HuH-7 (cell line): ENCODE results near the gene RAB33B.
A peak's percentile ranks its signal among the peaks of the same experiment; 100 is the strongest.
"Not testable (repeated sequence)": the region's sequence is repeated elsewhere in the genome, so short reads cannot be mapped to it uniquely, and the experiment has no call there.

Experiments used
- DNase-seq: peaks from one replicate; pipeline ENCODE4 v3.0.0; 2011; ENCODE audit warnings: low spot score

Gene RAB33B

GRCh38 chr4:139454111-139455045, at the start of gene RAB33B:
Gene RAB33B, plus strand, starts transcription at chr4:139454121. Its CDS starts 75 bp downstream, at chr4:139454196.
- no peak for DNase-seq

GRCh38 chr4:139410312-139410711, 43.6 kb upstream of the RAB33B start:
- DNase-seq: no peak

- DNase-seq: not testable (repeated sequence)
These were observed 39.2 kb upstream of the RAB33B start for GRCh38 chr4:139414671-139415210.

- DNase-seq: peak; percentile 20
These were observed 37.7 kb upstream of the RAB33B start for GRCh38 chr4:139416073-139416673.

GRCh38 chr4:139419388-139419914, 34.5 kb upstream of the RAB33B start:
- DNase-seq: no peak

- DNase-seq: no peak
These were observed 33.3 kb upstream of the RAB33B start for GRCh38 chr4:139420652-139421051.

- DNase-seq: no peak
These were observed 17.8 kb upstream of the RAB33B start for GRCh38 chr4:139436122-139436521.

GRCh38 chr4:139438141-139438540, 15.8 kb upstream of the RAB33B start:
- DNase-seq: no peak

GRCh38 chr4:139441029-139441428, 12.9 kb upstream of the RAB33B start:
- no peak for DNase-seq

GRCh38 chr4:139443661-139444060, 10.3 kb upstream of the RAB33B start:
- DNase-seq: no peak

GRCh38 chr4:139444881-139445280, 9.0 kb upstream of the RAB33B start:
- not testable (repeated sequence) for DNase-seq

- DNase-seq: not testable (repeated sequence)
These were observed 6.8 kb upstream of the RAB33B start for GRCh38 chr4:139447078-139447477.

GRCh38 chr4:139450586-139450985, 3.3 kb upstream of the RAB33B start:
- no peak for DNase-seq

- no peak for DNase-seq
These were observed 1.9 kb upstream of the RAB33B start for GRCh38 chr4:139451997-139452396.

GRCh38 chr4:139453041-139453370, 915 bp upstream of the RAB33B start:
- DNase-seq: peak; percentile 79

- peak; percentile 85 for DNase-seq
These were observed 380 bp upstream of the RAB33B start for GRCh38 chr4:139453371-139454110.

- DNase-seq: no peak
These were observed 1.2 kb downstream of the RAB33B start for GRCh38 chr4:139455126-139455538.

GRCh38 chr4:139457318-139457717, 3.4 kb downstream of the RAB33B start:
- no peak for DNase-seq

GRCh38 chr4:139458543-139458942, 4.6 kb downstream of the RAB33B start:
- no peak for DNase-seq

GRCh38 chr4:139458999-139459398, 5.1 kb downstream of the RAB33B start:
- no peak for DNase-seq

- no peak for DNase-seq
These were observed 6.6 kb downstream of the RAB33B start for GRCh38 chr4:139460565-139460964.

GRCh38 chr4:139461022-139461628, 7.2 kb downstream of the RAB33B start:
- no peak for DNase-seq
